Endothelial cell of umbilical vein (primary cell): ENCODE data around the gene HNRNPH1.

Source experiments
- EZH2 ChIP-seq: IDR thresholded peaks from 2 replicates; pipeline ENCODE4 v1.6.1; 2012; ENCODE audit warnings: borderline replicate concordance, low read depth, mild to moderate bottlenecking, moderate library complexity, low read length, inconsistent platforms; ENCODE audit not compliant: severe bottlenecking
- MYC ChIP-seq: IDR thresholded peaks from one replicate; pipeline ENCODE4 v1.6.1; 2011; ENCODE audit warnings: mild to moderate bottlenecking, low read depth, low read length
- POLR2A ChIP-seq: IDR thresholded peaks from 2 replicates; pipeline ENCODE4 v1.6.1; 2012; ENCODE audit warnings: low read depth, mild to moderate bottlenecking, control low read depth, low read length

GRCh38 chr5:179609834-179610108 is 13.7 kb downstream of the HNRNPH1 start:
- TF ChIP-seq EZH2 = no peak
- no peak for TF ChIP-seq POLR2A
- TF ChIP-seq MYC = no peak
